ENCODE measurements around the gene NME9.
A peak's percentile ranks its signal among the peaks of the same experiment; 100 is the strongest.

The NME9 gene

GRCh38 chr3:138374573-138375134 is 45.0 kb upstream of the NME9 start:
- in situ Hi-C loops (cut with MboI; ENCODE audit: low pct_unique_long_range_greater_than_20kb, low sequenced_read_pairs, unreplicated experiment), result no loop called here
- no peak for TF ChIP-seq CTCF (IDR thresholded peaks at IDR 0.05; ENCODE audit: extremely low read depth, insufficient read depth, missing control alignments)
- DNase-seq (ENCODE audit: low spot score), result no peak

GRCh38 chr3:138373736-138374094 is 44.1 kb upstream of the NME9 start:
- DNase-seq (ENCODE audit: low spot score), result no peak
- in situ Hi-C loops (cut with MboI; ENCODE audit: low pct_unique_long_range_greater_than_20kb, low sequenced_read_pairs, unreplicated experiment), result no loop called here
- no peak for TF ChIP-seq CTCF (IDR thresholded peaks at IDR 0.05; ENCODE audit: extremely low read depth, insufficient read depth, missing control alignments)

- in situ Hi-C loops (cut with MboI; ENCODE audit: low pct_unique_long_range_greater_than_20kb, low sequenced_read_pairs, unreplicated experiment), result no loop called here
These were observed 43.6 kb upstream of the NME9 start for GRCh38 chr3:138373087-138373735.

GRCh38 chr3:138371070-138371965 is 41.7 kb upstream of the NME9 start:
- peak; percentile 84 for DNase-seq (ENCODE audit: low spot score)
- no peak for TF ChIP-seq CTCF (IDR thresholded peaks at IDR 0.05; ENCODE audit: extremely low read depth, insufficient read depth, missing control alignments)
- in situ Hi-C loops (cut with MboI; ENCODE audit: low pct_unique_long_range_greater_than_20kb, low sequenced_read_pairs, unreplicated experiment), result no loop called here

More at GRCh38 chr3:138373087-138373735, 43.6 kb upstream of the NME9 start:
- TF ChIP-seq CTCF (IDR thresholded peaks at IDR 0.05; ENCODE audit: extremely low read depth, insufficient read depth, missing control alignments), result no peak
- DNase-seq (ENCODE audit: low spot score), result no peak

- TF ChIP-seq CTCF (IDR thresholded peaks at IDR 0.05; ENCODE audit: extremely low read depth, insufficient read depth, missing control alignments), result no peak
- DNase-seq (ENCODE audit: low spot score), result no peak
- in situ Hi-C loops (cut with MboI; ENCODE audit: low pct_unique_long_range_greater_than_20kb, low sequenced_read_pairs, unreplicated experiment), result no loop called here
These were observed 40.7 kb upstream of the NME9 start for GRCh38 chr3:138370321-138370720.

- no peak for DNase-seq (ENCODE audit: low spot score)
- no peak for TF ChIP-seq CTCF (IDR thresholded peaks at IDR 0.05; ENCODE audit: extremely low read depth, insufficient read depth, missing control alignments)
- in situ Hi-C loops (cut with MboI; ENCODE audit: low pct_unique_long_range_greater_than_20kb, low sequenced_read_pairs, unreplicated experiment), result no loop called here
These were observed 39.7 kb upstream of the NME9 start for GRCh38 chr3:138369151-138369900.

Data from GM13977 (cell line).